RWPE2 (cell line): ENCODE data around the gene THUMPD1.
"Not testable (repeated sequence)": the region's sequence is repeated elsewhere in the genome, so short reads cannot be mapped to it uniquely, and the experiment has no call there.

ENCODE experiments used
- ATAC-seq: fragments of 200-7000 bp; cut with Tn5 transposase; 3 replicates; pipeline ENCODE4 v1.9.1; 2021; ENCODE audit warnings: low read depth
- DNase-seq: peaks from one replicate; pipeline ENCODE4 v3.0.0-alpha.2; 2020; ENCODE audit warnings: low spot score
- H3K27ac ChIP-seq: fragments of 450-650 bp; 2 replicates; pipeline ENCODE4 v1.5.1; 2017; ENCODE audit warnings: mild to moderate bottlenecking; ENCODE audit not compliant: poor library complexity, severe bottlenecking
- H3K27me3 ChIP-seq: fragments of 250-450 bp; sonication (Bioruptor Pico); 2 replicates; pipeline ENCODE4 v1.5.1; 2021; ENCODE audit warnings: mild to moderate bottlenecking, moderate library complexity; ENCODE audit not compliant: insufficient read depth, poor library complexity, severe bottlenecking
- H3K36me3 ChIP-seq: fragments of 250-450 bp; sonication (Bioruptor Pico); 2 replicates; pipeline ENCODE4 v1.5.1; 2020; ENCODE audit warnings: low read depth, mild to moderate bottlenecking, moderate library complexity
- H3K4me1 ChIP-seq: fragments of 250-450 bp; sonication (Bioruptor Pico); 2 replicates; pipeline ENCODE4 v1.5.1; 2021; ENCODE audit warnings: mild to moderate bottlenecking, moderate library complexity; ENCODE audit not compliant: insufficient read depth, poor library complexity, severe bottlenecking
- H3K4me3 ChIP-seq: fragments of 250-450 bp; sonication (Bioruptor Pico); 2 replicates; pipeline ENCODE4 v1.5.1; 2021; ENCODE audit warnings: mild to moderate bottlenecking, moderate library complexity; ENCODE audit not compliant: severe bottlenecking
- H3K9me3 ChIP-seq: fragments of 250-450 bp; sonication (Bioruptor Pico); 2 replicates; pipeline ENCODE4 v1.5.1; 2021; ENCODE audit warnings: mild to moderate bottlenecking, moderate library complexity; ENCODE audit not compliant: severe bottlenecking
- CTCF ChIP-seq: fragments of 450-650 bp; IDR thresholded peaks from one replicate; pipeline ENCODE4 v1.5.1; 2017; ENCODE audit warnings: mild to moderate bottlenecking, moderate library complexity; ENCODE audit not compliant: poor library complexity, severe bottlenecking

THUMPD1 gene

GRCh38 chr16:20711277-20711911, 30.2 kb downstream of the THUMPD1 start:
- ATAC-seq (no peak), DNase-seq (no peak)
- Histone ChIP-seq H3K36me3 (no peaks in the 10 kb centered on the region), H3K4me3 (no peak overlapping the region), H3K27me3 (peaks cover 3% of the 10 kb centered on the region), H3K27ac (no peak overlapping the region), H3K9me3 (no peaks in the 10 kb centered on the region), H3K4me1 (no peaks in the 10 kb centered on the region)
- TF ChIP-seq CTCF, result no peak

- ATAC-seq, DNase-seq: not testable (repeated sequence)
Observed at GRCh38 chr16:20708129-20708528, 33.5 kb downstream of the THUMPD1 start.

GRCh38 chr16:20707461-20707860, 34.2 kb downstream of the THUMPD1 start:
- ATAC-seq (no peak), DNase-seq (no peak)
- no peaks in the 10 kb centered on the region for H3K9me3 ChIP-seq
- TF ChIP-seq CTCF, result no peak
- no peaks in the 10 kb centered on the region for H3K27me3 ChIP-seq
- no peak overlapping the region for H3K27ac ChIP-seq
- no peaks in the 10 kb centered on the region for H3K4me1 ChIP-seq
- H3K4me3 ChIP-seq, result no peak overlapping the region
- H3K36me3 ChIP-seq, result no peaks in the 10 kb centered on the region

More at GRCh38 chr16:20708129-20708528, 33.5 kb downstream of the THUMPD1 start:
- H3K27me3 ChIP-seq, H3K9me3 ChIP-seq, H3K36me3 ChIP-seq, H3K27ac ChIP-seq, H3K4me3 ChIP-seq, H3K4me1 ChIP-seq: not testable (repeated sequence)
- TF ChIP-seq CTCF, result peak; percentile 34

- H3K27me3 ChIP-seq, H3K27ac ChIP-seq, ATAC-seq, H3K36me3 ChIP-seq, H3K4me3 ChIP-seq, H3K4me1 ChIP-seq, H3K9me3 ChIP-seq, DNase-seq: not testable (repeated sequence)
Observed at GRCh38 chr16:20705972-20706371, 35.6 kb downstream of the THUMPD1 start.

- H3K27ac ChIP-seq, result no peak overlapping the region
- H3K9me3 ChIP-seq, result no peaks in the 10 kb centered on the region
- TF ChIP-seq CTCF, result no peak
- no peak overlapping the region for H3K4me3 ChIP-seq
- H3K36me3 ChIP-seq, result no peaks in the 10 kb centered on the region
- H3K27me3 ChIP-seq, result no peaks in the 10 kb centered on the region
- ATAC-seq (no peak), DNase-seq (no peak)
- no peaks in the 10 kb centered on the region for H3K4me1 ChIP-seq
Observed at GRCh38 chr16:20704281-20704680, 37.3 kb downstream of the THUMPD1 start.

- DNase-seq, ATAC-seq, H3K4me1 ChIP-seq, H3K36me3 ChIP-seq, H3K27ac ChIP-seq, H3K9me3 ChIP-seq, H3K4me3 ChIP-seq, H3K27me3 ChIP-seq: not testable (repeated sequence)
Observed at GRCh38 chr16:20701692-20702091, 39.9 kb downstream of the THUMPD1 start.
